Fibroblast of peridontal ligament (primary cell): ENCODE results near the gene KDM2A.

Experiments used
- DNase-seq: peaks from one replicate; pipeline ENCODE4 v3.0.0-alpha.2; 2010; ENCODE audit errors: extremely low read depth

KDM2A gene

GRCh38 chr11:67284811-67285540 lies 165.9 kb downstream of the KDM2A start:
- no peak for DNase-seq

DNA sequence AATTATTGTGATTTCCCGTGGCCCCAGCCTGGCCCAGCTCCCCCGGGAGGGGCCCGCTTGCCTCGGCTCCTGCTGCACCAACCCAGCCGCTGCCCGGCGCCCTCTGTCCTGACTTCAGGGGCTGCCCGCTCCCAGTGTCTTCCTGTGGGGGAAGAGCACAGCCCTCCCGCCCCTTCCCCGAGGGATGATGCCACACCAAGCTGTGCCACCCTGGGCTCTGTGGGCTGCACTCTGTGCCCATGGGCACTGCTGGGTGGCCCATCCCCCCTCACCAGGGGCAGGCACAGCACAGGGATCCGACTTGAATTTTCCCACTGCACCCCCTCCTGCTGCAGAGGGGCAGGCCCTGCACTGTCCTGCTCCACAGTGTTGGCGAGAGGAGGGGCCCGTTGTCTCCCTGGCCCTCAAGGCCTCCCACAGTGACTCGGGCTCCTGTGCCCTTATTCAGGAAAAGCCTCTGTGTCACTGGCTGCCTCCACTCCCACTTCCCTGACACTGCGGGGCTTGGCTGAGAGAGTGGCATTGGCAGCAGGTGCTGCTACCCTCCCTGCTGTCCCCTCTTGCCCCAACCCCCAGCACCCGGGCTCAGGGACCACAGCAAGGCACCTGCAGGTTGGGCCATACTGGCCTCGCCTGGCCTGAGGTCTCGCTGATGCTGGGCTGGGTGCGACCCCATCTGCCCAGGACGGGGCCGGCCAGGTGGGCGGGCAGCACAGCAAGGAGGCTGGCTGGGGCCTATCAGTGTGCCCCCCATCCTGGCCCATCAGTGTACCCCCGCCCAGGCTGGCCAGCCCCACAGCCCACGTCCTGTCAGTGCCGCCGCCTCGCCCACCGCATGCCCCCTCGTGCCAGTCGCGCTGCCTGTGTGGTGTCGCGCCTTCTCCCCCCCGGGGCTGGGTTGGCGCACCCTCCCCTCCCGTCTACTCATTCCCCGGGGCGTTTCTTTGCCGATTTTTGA lies 166.8 kb downstream of the KDM2A start:
- no peak for DNase-seq

- DNase-seq = no peak
Measured at GRCh38 chr11:67286621-67287333, 167.7 kb downstream of the KDM2A start.

- no peak for DNase-seq
Measured at GRCh38 chr11:67287355-67288197, 168.5 kb downstream of the KDM2A start.

GRCh38 chr11:67288198-67288451 lies 169.1 kb downstream of the KDM2A start:
- DNase-seq = no peak

DNA sequence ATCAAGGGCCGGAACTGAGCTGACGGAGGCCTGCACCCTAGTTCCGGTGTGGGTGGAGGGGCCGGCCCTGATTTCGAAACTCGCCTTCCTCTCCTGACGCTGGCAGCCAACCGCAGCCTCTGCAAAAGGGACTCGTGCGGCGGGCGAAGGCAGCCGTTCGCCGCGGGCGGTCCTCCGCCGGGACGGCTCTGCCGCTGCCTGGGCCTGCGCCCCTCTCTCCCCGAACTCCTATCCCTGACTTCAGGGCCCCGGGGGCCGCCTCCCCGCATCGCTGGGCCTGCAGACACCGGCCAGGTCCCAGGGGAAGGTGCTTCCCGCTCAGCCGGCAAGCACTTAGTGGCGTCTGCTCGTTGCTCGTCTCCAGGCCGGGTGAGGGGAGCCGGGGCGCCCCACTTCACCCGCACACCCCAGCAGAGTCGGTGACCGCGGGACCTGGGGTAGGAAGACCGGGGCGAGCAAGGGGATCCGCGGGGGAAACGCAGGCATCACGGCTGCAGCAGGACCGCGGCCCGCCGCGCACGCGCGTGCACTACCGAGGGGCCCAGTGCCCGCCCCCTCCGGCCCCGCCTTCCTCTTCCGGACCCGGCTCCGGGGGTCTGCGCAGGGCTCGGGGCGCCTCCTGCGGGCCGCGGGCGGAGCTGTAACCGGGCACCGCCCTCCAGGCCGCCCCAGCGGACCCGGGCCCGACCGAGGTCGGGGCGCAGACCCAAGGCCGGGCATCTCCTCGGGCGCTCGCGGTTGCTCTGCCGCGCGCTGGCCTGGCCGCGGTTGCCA lies 169.6 kb downstream of the KDM2A start:
- DNase-seq = peak; percentile 84

GRCh38 chr11:67289226-67289650 lies 170.2 kb downstream of the KDM2A start, which contains the start of gene ANKRD13D:
Gene ANKRD13D, plus strand, starts transcription at chr11:67289303. Its CDS starts 158 bp downstream, at chr11:67289461.
- DNase-seq = no peak

DNA sequence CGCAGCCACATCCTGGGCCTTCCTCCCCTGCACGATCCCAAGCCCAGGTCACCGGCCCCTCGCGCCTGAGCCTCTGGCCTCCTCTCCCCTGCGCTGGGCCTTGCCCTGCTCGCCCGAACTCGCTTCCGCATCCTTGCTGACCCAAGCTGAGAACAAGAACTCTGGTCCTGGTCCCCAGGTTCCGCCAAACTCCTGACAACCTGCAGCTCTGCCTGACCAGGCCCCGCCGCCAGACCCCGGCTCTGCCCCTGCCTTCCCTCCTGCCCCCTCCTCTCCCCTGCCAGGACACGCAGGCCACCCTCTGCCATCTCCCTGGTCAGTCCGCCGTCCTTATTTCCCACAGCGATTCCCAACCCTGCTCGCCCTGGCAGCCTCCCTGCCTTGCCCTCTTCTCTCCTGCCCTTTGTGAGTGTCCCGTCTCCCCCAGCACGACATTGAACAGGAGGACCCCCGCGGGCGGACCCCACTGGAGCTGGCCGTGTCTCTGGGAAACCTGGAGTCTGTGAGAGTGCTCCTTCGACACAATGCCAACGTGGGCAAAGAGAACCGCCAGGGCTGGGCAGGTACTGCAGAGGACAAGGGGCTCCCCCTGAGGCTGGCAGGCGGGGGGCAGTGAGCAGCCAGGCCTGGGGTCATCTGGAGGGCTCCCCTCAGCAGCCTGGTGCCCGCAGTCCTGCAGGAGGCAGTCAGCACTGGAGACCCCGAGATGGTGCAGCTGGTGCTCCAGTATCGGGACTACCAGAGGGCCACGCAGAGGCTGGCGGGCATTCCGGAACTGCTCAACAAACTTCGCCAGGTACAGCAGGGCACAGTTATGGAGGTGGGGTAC lies 170.8 kb downstream of the KDM2A start:
- DNase-seq = peak; percentile 14

GRCh38 chr11:67290801-67291200 lies 171.7 kb downstream of the KDM2A start:
- DNase-seq = peak; percentile 46

- DNase-seq = no peak
Measured at GRCh38 chr11:67291481-67292381, 172.7 kb downstream of the KDM2A start.

DNA sequence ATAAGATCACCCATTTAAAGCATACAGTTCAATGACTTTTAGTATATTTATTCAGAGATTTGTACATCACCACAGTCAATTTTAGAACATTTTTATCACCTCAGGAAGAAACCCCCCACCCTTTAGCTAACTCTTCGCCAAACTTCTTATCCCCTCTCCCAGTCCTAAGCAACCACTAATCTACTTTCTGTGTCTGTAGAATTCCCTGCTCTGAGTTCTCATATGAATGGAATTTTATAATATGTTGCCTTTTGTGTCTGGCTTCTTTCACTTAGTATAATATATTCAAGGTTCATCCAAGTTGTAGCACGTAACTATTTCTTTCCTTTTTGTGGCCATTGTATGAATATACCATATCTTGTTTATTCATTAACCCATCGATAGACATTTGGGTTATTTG lies 173.6 kb downstream of the KDM2A start:
- DNase-seq = peak; percentile 13

- peak; percentile 16 for DNase-seq
Measured at GRCh38 chr11:67293090-67293489, 174.0 kb downstream of the KDM2A start.

- DNase-seq = peak; percentile 35
Measured at GRCh38 chr11:67295846-67296245, 176.8 kb downstream of the KDM2A start.

DNA sequence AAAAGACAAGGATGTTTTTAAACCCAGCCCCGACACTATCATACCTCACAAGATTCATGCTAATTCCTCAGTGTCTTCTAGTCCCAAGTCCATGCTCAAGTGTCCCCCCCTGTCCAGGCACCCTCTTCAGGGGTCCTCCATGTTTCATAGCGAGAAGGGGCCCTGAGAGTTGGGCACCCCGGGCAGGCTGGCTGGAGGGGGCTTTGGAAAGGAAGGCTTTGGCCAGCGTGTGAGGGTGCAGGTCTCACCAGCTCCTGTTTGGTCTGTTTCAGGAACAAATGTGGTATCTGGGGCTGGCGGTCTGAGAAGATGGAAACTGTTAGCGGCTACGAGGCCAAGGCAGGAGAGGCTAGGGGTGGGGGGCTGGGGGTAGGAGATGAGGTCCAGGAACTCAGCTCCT lies 179.7 kb downstream of the KDM2A start:
- no peak for DNase-seq

DNA sequence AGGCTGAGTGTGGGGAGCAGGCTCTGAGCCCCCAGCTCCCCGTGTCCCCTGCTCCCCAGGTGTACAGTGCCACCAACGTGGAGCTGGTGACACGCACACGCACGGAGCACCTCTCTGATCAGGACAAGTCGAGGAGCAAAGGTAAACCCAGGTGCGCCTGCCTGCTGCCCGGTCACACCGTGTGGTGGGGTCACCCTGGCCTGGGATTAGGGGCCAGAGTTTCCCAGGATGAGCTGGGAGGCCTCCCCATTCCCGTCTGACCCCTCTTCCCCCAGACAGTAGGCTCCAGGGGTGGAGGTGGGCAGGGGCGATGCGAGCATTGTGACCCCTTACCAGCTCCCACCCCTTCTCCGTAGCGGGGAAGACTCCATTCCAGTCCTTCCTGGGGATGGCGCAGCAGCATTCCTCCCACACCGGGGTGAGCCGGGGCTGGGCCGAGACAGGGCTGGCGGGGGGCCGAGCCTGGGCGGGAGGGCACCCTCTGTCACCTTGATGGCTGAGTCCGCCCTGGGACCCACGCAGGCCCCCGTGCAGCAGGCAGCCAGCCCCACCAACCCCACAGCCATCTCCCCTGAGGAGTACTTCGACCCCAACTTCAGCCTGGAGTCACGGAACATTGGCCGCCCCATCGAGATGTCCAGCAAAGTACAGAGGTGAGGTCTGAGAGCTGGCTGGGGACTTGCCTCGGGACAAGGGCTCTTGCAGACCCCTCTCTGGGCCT lies 180.6 kb downstream of the KDM2A start:
- no peak for DNase-seq

DNA sequence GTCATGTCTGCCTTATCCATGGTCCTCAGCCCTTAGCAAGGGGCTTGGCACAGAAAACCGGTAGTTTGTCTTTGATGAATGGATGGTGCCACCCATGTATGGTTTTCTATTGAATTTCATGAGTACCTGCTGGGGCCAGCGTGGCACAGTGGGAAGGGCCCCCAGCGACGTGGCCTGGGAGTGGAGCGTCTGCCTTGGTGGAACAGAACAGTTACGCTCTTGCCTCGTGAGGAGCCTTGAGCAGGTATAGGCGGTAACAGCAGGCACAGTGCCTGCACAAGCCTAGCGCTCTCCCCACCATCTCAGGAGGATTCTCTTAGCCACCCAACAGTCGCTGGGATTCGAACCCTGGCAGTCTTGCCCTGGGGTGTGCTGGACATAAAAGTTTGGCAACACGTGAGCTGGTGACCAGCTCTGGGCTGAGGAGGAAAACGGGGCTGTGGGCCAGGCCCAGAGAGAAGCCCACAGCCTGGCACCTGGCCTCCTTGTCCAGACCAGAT lies 181.2 kb downstream of the KDM2A start:
- DNase-seq = no peak

GRCh38 chr11:67300756-67301312 lies 181.8 kb downstream of the KDM2A start:
- DNase-seq = no peak
